Measurements from ENCODE around the gene SMURF1.

Gene SMURF1

GRCh38 chr7:99035723-99036545 is 108.0 kb downstream of the SMURF1 start:
- Histone ChIP-seq H3K36me3 (ENCODE audit: insufficient read depth, low read length) (peaks cover 87% of the 10 kb centered on the region), H3K27me3 (ENCODE audit: insufficient read depth, low read length) (no peaks in the 10 kb centered on the region), H3K4me3 (ENCODE audit: low read length) (no peak overlapping the region), H3K4me1 (ENCODE audit: insufficient read depth, low read length) (no peaks in the 10 kb centered on the region), H3K9ac (ENCODE audit: low read depth, low read length) (no peak overlapping the region), H3K9me3 (ENCODE audit: insufficient read depth, low read depth, low read length) (no peaks in the 10 kb centered on the region), H3K27ac (ENCODE audit: low read depth, low read length) (no peak overlapping the region)
- WGBS, result 97% methylated on average over 26 of the region's 26 CpGs

GRCh38 chr7:99034932-99035722 is 108.8 kb downstream of the SMURF1 start:
- no peaks in the 10 kb centered on the region for H3K27me3 ChIP-seq (ENCODE audit: insufficient read depth, low read length)
- no peaks in the 10 kb centered on the region for H3K9me3 ChIP-seq (ENCODE audit: insufficient read depth, low read depth, low read length)
- no peaks in the 10 kb centered on the region for H3K4me1 ChIP-seq (ENCODE audit: insufficient read depth, low read length)
- WGBS, result 95% methylated on average over 30 of the region's 30 CpGs
- no peak overlapping the region for H3K27ac ChIP-seq (ENCODE audit: low read depth, low read length)
- no peak overlapping the region for H3K9ac ChIP-seq (ENCODE audit: low read depth, low read length)
- peaks cover 88% of the 10 kb centered on the region for H3K36me3 ChIP-seq (ENCODE audit: insufficient read depth, low read length)
- H3K4me3 ChIP-seq (ENCODE audit: low read length), result no peak overlapping the region

- no peak overlapping the region for H3K9ac ChIP-seq (ENCODE audit: low read depth, low read length)
- no peaks in the 10 kb centered on the region for H3K9me3 ChIP-seq (ENCODE audit: insufficient read depth, low read depth, low read length)
- no peaks in the 10 kb centered on the region for H3K27me3 ChIP-seq (ENCODE audit: insufficient read depth, low read length)
- H3K36me3 ChIP-seq (ENCODE audit: insufficient read depth, low read length), result peaks cover 94% of the 10 kb centered on the region
- H3K4me3 ChIP-seq (ENCODE audit: low read length), result no peak overlapping the region
- H3K4me1 ChIP-seq (ENCODE audit: insufficient read depth, low read length), result no peaks in the 10 kb centered on the region
- 99% methylated on average over 4 of the region's 4 CpGs for WGBS
- no peak overlapping the region for H3K27ac ChIP-seq (ENCODE audit: low read depth, low read length)
These were observed 110.1 kb downstream of the SMURF1 start for GRCh38 chr7:99033765-99034164.

GRCh38 chr7:99032928-99033327 is 111.0 kb downstream of the SMURF1 start:
- Histone ChIP-seq H3K9ac (ENCODE audit: low read depth, low read length) (no peak overlapping the region; the same call in 1 of the 2 replicates), H3K27me3 (ENCODE audit: insufficient read depth, low read length) (no peaks in the 10 kb centered on the region), H3K9me3 (ENCODE audit: insufficient read depth, low read depth, low read length) (no peaks in the 10 kb centered on the region), H3K36me3 (ENCODE audit: insufficient read depth, low read length) (peaks cover 94% of the 10 kb centered on the region), H3K4me3 (ENCODE audit: low read length) (no peak overlapping the region), H3K4me1 (ENCODE audit: insufficient read depth, low read length) (no peaks in the 10 kb centered on the region), H3K27ac (ENCODE audit: low read depth, low read length) (no peak overlapping the region)
- WGBS, result 91% methylated on average over 15 of the region's 15 CpGs

GRCh38 chr7:99031496-99031895 is 112.4 kb downstream of the SMURF1 start:
- no peaks in the 10 kb centered on the region for H3K4me1 ChIP-seq (ENCODE audit: insufficient read depth, low read length)
- WGBS, result 96% methylated on average over 7 of the region's 7 CpGs
- no peak overlapping the region for H3K9ac ChIP-seq (ENCODE audit: low read depth, low read length)
- no peaks in the 10 kb centered on the region for H3K27me3 ChIP-seq (ENCODE audit: insufficient read depth, low read length)
- H3K36me3 ChIP-seq (ENCODE audit: insufficient read depth, low read length), result peaks cover 90% of the 10 kb centered on the region
- H3K9me3 ChIP-seq (ENCODE audit: insufficient read depth, low read depth, low read length), result no peaks in the 10 kb centered on the region
- no peak overlapping the region for H3K27ac ChIP-seq (ENCODE audit: low read depth, low read length)
- no peak overlapping the region for H3K4me3 ChIP-seq (ENCODE audit: low read length)

- Histone ChIP-seq H3K27ac (ENCODE audit: low read depth, low read length) (no peak overlapping the region), H3K27me3 (ENCODE audit: insufficient read depth, low read length) (no peaks in the 10 kb centered on the region), H3K4me3 (ENCODE audit: low read length) (no peak overlapping the region), H3K9me3 (ENCODE audit: insufficient read depth, low read depth, low read length) (no peaks in the 10 kb centered on the region), H3K4me1 (ENCODE audit: insufficient read depth, low read length) (no peaks in the 10 kb centered on the region), H3K36me3 (ENCODE audit: insufficient read depth, low read length) (peaks cover 85% of the 10 kb centered on the region), H3K9ac (ENCODE audit: low read depth, low read length) (no peak overlapping the region)
- WGBS, result 96% methylated on average over 5 of the region's 5 CpGs
These were observed 113.0 kb downstream of the SMURF1 start for GRCh38 chr7:99030951-99031350.

- WGBS, result 95% methylated on average over 6 of the region's 6 CpGs
- Histone ChIP-seq H3K9me3 (ENCODE audit: insufficient read depth, low read depth, low read length) (no peaks in the 10 kb centered on the region), H3K9ac (ENCODE audit: low read depth, low read length) (no peak overlapping the region), H3K36me3 (ENCODE audit: insufficient read depth, low read length) (peaks cover 80% of the 10 kb centered on the region), H3K4me1 (ENCODE audit: insufficient read depth, low read length) (no peaks in the 10 kb centered on the region), H3K4me3 (ENCODE audit: low read length) (no peak overlapping the region), H3K27me3 (ENCODE audit: insufficient read depth, low read length) (no peaks in the 10 kb centered on the region), H3K27ac (ENCODE audit: low read depth, low read length) (no peak overlapping the region)
These were observed 113.5 kb downstream of the SMURF1 start for GRCh38 chr7:99030457-99030856.

- Histone ChIP-seq H3K4me1 (ENCODE audit: insufficient read depth, low read length) (no peaks in the 10 kb centered on the region), H3K36me3 (ENCODE audit: insufficient read depth, low read length) (peaks cover 73% of the 10 kb centered on the region), H3K4me3 (ENCODE audit: low read length) (no peak overlapping the region), H3K27ac (ENCODE audit: low read depth, low read length) (no peak overlapping the region), H3K27me3 (ENCODE audit: insufficient read depth, low read length) (no peaks in the 10 kb centered on the region), H3K9ac (ENCODE audit: low read depth, low read length) (no peak overlapping the region), H3K9me3 (ENCODE audit: insufficient read depth, low read depth, low read length) (no peaks in the 10 kb centered on the region)
- 93% methylated on average over 9 of the region's 9 CpGs for WGBS
These were observed 114.2 kb downstream of the SMURF1 start for GRCh38 chr7:99029466-99030435.

GRCh38 chr7:99028261-99028973 is 115.5 kb downstream of the SMURF1 start:
- H3K4me3 ChIP-seq (ENCODE audit: low read length), result no peak overlapping the region
- WGBS, result 97% methylated on average over 27 of the region's 27 CpGs
- H3K9ac ChIP-seq (ENCODE audit: low read depth, low read length), result no peak overlapping the region
- no peaks in the 10 kb centered on the region for H3K9me3 ChIP-seq (ENCODE audit: insufficient read depth, low read depth, low read length)
- H3K36me3 ChIP-seq (ENCODE audit: insufficient read depth, low read length), result peaks cover 60% of the 10 kb centered on the region
- no peak overlapping the region for H3K27ac ChIP-seq (ENCODE audit: low read depth, low read length)
- no peaks in the 10 kb centered on the region for H3K27me3 ChIP-seq (ENCODE audit: insufficient read depth, low read length)
- H3K4me1 ChIP-seq (ENCODE audit: insufficient read depth, low read length), result no peaks in the 10 kb centered on the region

- Histone ChIP-seq H3K9ac (ENCODE audit: low read depth, low read length) (no peak overlapping the region), H3K9me3 (ENCODE audit: insufficient read depth, low read depth, low read length) (no peaks in the 10 kb centered on the region), H3K27ac (ENCODE audit: low read depth, low read length) (no peak overlapping the region), H3K4me1 (ENCODE audit: insufficient read depth, low read length) (no peaks in the 10 kb centered on the region), H3K36me3 (ENCODE audit: insufficient read depth, low read length) (peaks cover 55% of the 10 kb centered on the region), H3K4me3 (ENCODE audit: low read length) (no peak overlapping the region), H3K27me3 (ENCODE audit: insufficient read depth, low read length) (no peaks in the 10 kb centered on the region)
- WGBS, result 94% methylated on average over 20 of the region's 20 CpGs
These were observed 116.1 kb downstream of the SMURF1 start for GRCh38 chr7:99027841-99028240.

Measured in HUES64 (cell line).